ENCODE data around the gene IGF2BP3.

DNA sequence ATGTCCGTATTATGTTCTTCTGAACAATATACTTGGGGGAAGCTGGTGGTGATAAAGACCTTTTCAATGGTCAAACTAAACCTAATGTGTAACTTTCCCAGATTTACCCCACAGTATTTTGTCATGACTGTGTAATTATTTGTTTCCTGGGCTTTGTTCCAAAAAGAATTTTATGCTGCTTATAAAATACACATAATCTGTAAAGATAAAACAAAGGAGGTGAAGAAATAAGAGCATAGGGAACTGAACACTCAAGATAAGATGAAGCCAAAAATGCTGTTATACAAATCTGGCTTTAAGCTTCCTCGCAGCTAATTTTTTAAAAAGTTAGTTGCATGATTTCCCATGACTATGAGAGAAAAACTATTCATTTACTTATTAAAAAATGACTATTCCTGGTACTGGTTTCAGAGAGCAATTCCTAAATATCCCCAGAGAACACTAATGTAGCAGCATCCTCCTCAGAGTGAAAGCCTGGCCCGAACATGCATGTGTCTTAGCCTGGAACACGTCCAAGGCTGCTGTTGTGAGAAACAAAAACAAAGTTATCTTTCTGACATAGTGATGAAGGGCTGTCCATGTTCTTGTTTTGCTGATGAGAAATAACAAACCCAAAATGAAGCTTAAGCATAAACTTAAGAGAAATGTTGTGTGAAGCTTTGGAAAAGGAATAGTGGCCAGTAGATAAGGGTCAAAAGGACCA is 137.2 kb downstream of the IGF2BP3 start:
- TF ChIP-seq POLR2A (IDR thresholded peaks at IDR 0.05; ENCODE audit: low read depth, low read length) (no peak), TAF1 (IDR thresholded peaks at IDR 0.05; ENCODE audit: low read depth, low read length) (no peak), POLR2AphosphoS5 (IDR thresholded peaks at IDR 0.05; ENCODE audit: low read depth, low read length) (no peak), SPI1 (IDR thresholded peaks at IDR 0.05; ENCODE audit: low read depth, low read length) (no peak), PAX5 (IDR thresholded peaks at IDR 0.05; ENCODE audit: insufficient read depth, low read length, severe bottlenecking) (no peak)

Data from GM12891 (cell line).